GM18502 (cell line): Measurements from ENCODE around the gene TIMMDC1.

Source experiments
- ATAC-seq: cut with Tn5 transposase; IDR thresholded peaks from one replicate; pipeline ENCODE4 v1.9.1; 2021; ENCODE audit warnings: mild to moderate bottlenecking; ENCODE audit not compliant: unreplicated experiment, poor library complexity

The TIMMDC1 gene, protein sequence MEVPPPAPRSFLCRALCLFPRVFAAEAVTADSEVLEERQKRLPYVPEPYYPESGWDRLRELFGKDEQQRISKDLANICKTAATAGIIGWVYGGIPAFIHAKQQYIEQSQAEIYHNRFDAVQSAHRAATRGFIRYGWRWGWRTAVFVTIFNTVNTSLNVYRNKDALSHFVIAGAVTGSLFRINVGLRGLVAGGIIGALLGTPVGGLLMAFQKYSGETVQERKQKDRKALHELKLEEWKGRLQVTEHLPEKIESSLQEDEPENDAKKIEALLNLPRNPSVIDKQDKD

DNA sequence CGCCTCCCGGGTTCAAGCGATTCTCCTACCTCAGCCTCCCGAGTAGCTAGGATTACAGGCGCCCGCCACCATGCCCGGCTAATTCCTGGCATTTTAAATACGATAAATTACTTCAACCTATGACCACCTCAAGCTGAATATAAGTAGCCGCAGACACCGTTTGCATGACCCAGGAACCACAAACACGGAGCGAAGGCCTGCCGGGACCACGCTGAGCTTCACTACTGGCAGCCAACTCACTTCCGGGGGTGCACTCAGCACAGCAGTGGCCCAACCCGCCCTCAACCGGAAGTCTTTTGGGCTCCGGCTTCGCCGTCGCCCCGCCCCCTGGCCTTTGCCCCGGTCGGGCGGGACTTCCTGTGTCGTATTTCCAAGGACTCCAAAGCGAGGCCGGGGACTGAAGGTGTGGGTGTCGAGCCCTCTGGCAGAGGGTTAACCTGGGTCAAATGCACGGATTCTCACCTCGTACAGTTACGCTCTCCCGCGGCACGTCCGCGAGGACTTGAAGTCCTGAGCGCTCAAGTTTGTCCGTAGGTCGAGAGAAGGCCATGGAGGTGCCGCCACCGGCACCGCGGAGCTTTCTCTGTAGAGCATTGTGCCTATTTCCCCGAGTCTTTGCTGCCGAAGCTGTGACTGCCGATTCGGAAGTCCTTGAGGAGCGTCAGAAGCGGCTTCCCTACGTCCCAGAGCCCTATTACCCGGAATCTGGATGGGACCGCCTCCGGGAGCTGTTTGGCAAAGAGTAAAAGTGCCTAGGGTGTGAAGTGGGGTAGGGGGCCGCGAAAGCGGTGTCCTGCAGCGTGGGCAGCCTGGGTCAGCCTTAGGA lies at the start of gene TIMMDC1:
TIMMDC1 (plus strand) TSS at position 362 of the 826 bp plus-strand sequence; CDS start at position 549, 187 bp downstream.
- peak; percentile 98 for ATAC-seq

DNA sequence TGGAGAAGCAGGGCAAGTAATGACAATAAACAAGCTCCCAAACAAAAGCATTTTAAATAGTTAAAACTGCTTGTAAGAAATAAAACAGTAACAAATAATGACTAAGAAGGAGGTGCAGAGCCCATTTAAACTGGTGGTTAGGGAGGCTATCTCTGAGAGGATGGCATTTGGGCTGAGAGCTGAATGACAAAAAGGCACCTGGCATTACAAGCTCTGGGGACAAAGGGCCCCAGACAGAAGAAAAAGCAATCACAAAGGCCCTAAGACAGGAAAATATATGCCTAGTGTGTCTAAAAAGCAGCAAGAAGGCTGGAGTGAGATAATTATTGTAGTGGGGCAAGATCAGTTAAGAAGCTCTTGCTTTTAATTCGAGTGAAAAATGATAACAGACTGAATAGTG lies 44.5 kb upstream of the TIMMDC1 start:
- no peak for ATAC-seq

DNA sequence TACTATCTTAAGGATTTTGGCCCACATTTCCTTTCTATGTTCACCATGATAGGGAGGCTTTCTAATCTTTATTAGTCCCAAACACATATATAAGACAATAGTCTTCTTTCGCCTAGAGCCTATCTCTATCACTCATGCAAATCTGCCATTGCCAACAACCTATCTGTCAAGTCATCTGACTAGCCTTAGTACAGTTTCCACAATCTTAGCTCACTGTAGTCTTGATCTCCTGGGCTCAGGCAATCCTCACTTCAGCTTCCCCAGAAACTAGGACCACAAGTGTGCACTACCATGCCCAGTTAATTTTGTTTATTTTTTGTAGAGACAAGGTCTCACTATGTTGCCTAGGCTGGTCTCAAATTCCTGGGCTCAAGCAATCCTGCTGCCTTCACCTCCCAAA lies 41.9 kb upstream of the TIMMDC1 start:
- no peak for ATAC-seq

DNA sequence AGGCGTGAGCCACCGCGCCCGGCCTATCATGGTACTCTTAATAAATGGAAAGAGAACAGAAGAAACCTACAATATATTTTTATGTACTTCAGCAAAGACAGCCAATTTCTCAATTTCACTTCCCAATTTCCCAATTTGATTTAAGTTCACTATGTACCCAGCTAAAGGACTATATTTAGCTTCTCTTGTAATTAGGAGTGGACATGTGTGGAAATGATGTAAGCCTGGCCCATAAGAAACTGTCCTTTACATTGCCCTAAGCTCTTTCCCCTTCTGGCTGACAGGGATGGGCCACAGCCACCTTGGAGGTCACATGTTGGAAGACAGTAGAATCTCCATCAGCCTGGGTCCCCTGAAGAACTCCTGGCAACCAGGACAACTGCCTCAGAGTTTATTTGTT lies 41.1 kb upstream of the TIMMDC1 start:
- no peak for ATAC-seq

DNA sequence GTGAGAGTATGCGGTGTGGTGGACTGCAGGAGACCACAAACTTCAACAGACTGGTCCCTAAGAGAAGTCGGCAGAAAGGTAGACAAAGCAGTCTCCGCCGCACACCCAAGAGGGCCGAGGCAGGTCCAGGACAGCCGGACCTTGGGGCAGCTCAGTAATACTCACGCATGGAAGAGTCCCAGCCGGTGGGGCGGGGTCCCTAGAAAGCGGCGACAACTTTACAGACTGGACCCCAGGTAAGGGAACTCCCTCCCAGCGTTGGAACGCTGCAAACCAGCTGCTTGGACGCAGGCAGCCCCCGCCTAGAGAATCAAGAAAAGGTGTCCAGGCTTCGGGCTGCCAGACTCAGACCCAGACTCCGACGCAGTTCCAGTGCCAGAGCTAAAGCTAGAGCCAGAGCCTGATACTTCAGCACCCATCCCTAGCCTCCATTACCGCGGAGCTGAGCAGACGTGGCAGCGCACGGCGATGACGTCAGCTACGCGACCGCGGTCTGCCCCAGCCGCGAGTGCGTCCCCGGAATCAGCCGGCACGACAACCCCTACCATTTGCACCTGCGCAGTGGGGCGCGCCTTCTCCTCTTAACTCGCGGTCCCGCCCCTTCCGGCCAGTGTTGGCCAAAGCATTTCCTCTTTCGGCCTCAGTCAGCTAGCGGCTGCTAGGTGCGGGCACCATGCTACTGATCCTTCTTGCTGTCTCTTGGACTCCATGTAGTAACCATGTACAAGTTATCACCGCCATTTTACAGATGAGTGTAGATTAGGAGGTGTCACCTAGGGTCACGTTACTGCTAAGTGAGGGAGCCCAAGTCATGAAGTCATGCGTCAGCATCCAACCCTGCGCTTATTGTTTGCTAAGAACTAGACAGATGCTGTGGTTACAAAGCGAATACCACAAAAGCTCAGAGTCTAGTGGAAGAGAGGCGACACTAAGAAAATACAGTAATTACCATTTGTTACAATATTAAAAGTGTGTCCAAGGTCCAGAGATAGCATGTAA lies 34.9 kb upstream of the TIMMDC1 start, which contains the start of gene TMEM39A:
TMEM39A (minus strand) TSS at position 445 of the 999 bp plus-strand sequence. CDS start 1,541 bp downstream, outside the sequence.
- ATAC-seq, result peak; percentile 91

DNA sequence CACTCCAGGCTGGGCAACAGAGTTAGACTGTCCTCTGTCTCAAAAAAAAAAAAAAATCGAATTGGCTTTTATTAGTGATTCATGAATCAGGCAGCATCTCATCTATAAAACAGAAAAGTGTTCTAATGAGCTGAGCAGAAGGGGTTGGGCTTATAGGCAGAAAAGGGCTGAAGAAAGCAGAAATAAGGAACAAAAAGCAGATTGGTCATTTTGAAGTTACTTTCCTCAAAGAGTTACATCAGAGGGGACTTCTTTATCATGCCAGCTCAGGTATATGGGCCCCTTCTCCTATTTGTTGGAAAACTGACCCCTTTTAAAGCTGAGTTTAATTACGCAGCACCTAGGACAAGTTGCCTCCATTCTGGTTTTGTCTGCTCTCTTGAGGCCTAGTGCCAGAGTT lies 30.3 kb upstream of the TIMMDC1 start:
- ATAC-seq, result no peak

DNA sequence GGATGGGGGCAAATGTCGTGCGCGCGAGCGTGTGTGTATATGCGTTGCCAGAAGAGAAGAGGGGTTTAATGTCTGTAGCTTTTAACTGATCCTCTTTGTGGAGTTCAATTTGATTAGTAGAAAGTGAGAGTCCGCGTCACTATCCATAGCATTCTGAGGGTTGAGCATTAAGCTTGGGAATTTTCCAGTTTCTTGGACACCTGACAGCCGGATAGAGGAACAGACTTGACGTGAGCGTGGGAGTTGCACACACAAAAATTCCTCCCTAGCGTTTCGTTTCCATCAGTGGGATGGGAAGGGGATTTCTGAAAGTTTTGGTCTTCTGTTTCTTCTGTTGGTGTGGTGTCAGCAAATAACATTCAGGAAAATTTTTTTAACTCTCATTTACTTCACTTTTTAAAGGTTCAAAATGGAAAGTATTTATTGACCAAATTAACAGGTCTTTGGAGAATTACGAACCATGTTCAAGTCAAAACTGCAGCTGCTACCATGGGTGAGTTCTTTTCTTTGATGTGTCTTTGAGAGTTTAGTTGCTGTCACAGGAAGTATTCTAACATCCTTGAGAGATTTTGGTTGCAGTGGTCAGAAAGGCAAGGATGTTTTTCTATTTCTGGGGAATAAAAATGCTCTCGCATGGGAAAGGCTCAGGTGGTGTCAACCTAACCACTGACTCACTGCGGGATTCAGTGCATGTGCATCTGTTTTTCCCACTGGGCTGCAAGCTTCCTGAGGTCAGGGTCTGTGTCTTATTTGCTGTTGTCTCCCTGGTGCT lies 28.7 kb upstream of the TIMMDC1 start:
- no peak for ATAC-seq

DNA sequence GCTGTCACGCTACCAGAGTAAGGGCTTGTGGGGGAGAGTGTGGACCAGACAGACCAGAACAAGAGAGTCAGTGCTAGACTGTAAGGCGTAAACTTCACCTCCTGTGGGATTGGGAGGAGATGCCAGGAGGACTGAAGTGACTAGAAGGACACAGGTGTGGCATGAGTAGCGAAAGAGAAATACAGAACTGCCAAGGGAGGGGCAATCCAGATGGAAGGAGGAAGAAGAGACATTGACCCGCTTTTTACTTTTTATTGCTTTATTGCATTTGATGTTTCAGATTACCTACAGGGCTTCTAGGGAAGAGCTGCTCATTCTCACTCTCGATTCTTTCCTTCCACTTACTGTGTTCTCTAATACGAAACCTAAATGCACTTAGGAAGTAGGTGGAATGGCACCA lies 27.5 kb upstream of the TIMMDC1 start:
- no peak for ATAC-seq

DNA sequence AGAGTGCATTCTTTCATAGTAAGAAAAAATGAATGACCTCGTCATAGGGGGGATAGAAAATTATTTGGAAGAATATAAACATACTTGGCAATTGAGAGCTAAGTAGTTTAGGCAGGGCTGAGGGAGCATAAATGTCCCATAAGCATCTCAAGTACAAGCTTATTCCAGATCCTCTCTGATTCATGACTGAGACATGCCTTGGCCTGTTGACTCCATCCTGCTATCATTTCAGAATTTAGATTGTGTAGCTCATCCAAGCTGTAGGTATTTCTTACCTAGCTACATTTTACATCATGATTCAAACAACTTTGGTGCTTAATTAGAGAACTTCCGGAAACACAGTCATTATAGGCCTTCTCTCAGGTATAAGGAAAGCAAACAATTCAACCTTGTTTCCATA lies 17.3 kb upstream of the TIMMDC1 start:
- ATAC-seq, result no peak

DNA sequence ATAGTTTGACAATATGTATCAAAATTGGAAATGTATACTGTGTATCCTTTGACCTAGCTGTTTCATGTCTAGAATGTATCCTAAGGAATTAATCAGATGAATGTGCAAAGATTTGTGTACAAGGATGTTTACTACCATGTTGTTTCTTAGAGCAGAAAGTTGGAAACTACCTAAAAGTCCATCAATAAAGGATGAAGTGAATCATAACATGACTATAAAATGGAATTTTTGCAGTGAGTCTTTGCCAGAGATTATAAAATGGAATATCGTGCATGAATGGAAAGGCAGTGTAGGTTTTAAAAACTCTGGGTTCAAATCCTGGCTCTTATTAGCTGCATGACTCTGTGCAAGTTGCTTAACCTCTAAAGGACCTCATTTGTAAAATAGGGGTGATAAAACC lies 15.2 kb upstream of the TIMMDC1 start:
- no peak for ATAC-seq

DNA sequence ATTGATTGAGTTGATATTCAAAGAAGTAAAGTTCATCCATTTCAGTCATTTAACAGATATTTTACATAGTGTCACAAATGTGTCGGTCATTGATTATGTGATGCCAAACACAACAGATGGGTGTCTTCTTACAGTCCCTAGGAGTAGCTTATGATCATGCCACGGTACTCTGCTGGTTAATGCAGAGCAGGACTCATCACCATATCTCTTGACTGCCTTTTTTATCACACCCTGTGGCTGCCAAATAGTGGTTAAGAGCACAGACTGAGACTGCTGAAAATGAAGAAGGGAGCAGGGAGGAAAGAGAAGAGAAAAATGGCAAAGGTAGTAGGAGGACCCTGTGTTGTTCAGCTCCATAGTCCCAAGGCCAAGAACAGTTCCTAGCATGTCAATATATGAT lies 12.8 kb upstream of the TIMMDC1 start:
- ATAC-seq, result no peak

DNA sequence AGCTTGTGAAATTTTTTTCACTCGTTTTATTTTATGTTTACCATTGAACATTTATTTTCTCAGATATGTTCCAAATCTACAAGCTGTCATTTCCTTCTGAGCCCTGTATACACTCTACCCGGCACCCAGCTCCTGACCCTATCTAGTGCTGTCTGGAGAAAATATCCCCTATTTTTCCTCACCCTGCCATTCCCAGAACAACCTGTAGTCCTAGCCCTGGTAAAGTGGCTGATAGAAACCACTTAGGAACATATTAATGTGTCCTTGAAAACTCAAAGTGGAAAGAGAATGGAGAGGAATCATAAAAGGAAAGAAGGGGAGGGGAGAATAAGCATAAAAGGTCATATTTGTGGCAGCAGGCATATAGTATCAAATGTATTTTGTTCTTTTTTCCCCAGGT lies 8.2 kb upstream of the TIMMDC1 start:
- no peak for ATAC-seq

DNA sequence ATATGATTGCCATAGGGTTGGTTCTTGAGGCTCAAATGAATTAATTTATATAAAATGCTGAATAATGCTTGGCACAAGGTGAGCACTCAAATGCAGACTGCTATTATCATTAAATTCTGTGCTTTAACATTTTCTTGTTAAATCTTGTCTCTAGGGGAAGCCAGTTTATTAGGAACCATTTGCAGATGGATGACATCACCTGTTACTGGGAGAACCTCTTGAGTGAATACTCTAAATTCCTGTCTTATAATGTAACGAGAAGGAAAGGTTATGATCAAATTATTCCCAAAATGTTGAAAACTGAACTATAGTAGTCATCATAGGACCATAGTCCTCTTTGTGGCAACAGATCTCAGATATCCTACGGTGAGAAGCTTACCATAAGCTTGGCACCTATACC lies 6.2 kb upstream of the TIMMDC1 start:
- no peak for ATAC-seq

DNA sequence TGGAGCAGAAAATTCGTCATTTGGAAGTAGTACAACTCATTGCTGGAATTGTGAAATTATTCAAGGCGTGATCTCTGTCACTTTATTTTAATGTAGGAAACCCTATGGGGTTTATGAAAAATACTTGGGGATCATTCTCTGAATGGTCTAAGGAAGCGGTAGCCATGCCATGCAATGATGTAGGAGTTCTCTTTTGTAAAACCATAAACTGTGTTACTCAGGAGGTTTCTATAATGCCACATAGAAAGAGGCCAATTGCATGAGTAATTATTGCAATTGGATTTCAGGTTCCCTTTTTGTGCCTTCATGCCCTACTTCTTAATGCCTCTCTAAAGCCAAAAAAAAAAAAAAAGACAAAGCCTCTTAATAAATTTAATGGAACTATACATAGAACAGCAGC lies 5.5 kb upstream of the TIMMDC1 start:
- no peak for ATAC-seq

DNA sequence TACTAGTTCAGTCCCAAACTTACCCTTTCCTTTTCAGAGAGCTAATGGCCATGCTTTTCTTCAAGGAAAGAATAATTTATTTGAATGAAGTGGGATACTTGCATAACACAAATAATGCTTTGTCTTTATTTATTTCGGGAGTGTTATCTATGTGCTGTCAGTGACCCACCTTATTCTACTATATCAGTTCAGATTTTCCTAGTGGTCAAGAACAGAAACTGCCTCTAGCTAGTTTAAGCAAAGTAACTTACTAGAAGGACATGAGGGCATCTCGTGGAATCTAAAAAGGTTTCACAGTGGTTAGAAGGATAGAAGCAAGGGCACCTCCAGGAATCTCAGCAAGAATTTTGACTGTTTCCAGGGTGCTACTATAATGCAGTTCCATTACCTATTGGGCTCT lies 3.8 kb upstream of the TIMMDC1 start:
- ATAC-seq, result no peak

DNA sequence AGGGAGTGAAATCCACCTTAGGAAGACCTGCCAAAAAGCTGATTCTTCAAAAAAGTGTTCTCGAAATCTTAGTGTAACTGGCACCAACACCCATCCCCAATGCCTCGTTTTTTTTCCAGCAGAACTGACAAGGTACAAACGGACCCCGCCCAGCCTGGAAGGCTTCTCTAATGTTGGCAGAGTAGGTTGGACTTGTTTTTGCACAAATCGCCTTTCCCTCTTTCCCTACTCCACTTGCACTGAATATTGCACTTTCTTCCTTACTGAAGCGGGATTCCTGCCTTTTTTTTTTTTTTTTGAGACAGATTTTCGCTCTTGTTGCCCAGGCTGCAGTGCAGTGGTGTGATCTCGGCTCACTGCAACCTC lies 544 bp upstream of the TIMMDC1 start:
- peak; percentile 27 for ATAC-seq

DNA sequence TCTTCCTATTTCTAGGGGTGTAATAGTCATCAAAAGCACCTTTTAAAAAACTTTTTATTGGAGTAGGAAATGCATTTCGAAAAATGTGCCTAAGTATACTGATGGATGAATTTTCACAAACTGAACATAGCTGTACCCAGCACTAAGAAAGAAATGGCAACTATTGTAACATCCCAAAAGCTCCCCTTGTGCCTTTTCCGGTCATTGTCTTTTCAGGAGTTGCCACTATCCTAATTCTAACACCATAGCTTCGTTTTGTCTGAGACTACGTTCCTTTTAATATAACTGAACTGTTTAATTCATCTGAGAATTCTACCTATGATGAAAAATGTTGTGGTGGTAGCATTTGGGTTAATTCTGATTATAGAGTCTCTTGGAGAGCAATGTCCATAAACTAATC lies 1.9 kb downstream of the TIMMDC1 start:
- ATAC-seq, result no peak

DNA sequence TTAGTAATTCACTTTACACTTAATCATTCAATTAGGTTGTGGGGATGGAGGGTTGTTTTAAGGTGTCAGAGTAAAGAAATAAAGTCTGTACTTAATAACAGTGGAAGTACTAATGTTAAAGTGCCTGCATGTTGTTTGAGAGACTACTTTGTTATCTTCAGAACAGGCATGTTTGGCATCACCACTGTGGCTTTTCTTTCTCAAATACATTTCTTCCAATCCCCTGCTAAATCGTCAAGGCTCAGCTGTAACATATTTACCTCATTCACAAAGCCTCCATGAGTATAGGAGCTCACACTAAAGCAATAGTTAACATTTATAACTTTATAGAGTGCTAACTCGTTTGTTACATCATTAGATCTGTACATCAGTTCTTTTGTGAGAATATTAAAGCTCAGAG lies 2.6 kb downstream of the TIMMDC1 start:
- ATAC-seq, result no peak

DNA sequence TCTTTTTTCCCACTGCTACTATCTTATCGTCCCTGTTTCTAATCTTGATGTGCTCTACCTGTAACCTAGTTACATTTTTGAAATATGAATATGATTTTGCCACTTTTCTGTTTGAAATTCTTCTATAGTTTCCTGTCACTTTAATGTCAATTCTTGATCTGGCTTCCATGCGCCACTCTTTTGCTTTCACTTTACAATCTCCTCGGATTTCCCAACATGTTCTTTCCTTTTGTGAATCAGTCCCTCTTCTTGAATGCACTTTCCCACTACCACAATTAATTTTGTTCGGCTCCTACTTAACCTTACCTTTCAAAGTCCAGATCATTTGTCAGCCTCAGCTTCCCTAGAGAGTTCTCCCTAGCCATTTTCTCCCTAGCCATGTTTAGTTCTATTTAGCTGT lies 8.3 kb downstream of the TIMMDC1 start:
- ATAC-seq, result no peak

DNA sequence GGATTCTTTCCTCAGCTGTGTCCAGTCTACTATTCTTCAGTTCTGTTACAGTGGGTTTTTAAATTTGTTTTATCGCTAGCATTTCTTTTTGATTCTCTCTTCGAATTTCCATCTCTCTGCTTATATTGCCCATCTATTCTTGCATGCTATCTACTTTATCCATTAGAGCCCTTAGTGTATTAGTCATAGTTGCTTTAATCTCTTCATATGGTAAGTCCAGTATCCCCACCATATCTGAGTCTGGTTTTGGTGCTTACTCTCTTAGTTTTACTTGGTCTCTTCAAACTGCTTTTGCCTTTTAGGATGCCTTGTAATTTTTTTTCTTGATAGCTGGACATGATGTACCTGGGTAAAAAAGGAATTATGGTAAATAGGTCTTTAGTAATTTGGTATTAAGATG lies 9.1 kb downstream of the TIMMDC1 start:
- no peak for ATAC-seq
